ENCODE data around the gene NR2F1-AS1. TPM values are rescaled to one million over a fixed set of nuclear protein-coding genes. Genes with fewer than 3 reads are reported as not detected.

The NR2F1-AS1 gene
- total RNA-seq, 1 donor: 11.8 TPM

DNA sequence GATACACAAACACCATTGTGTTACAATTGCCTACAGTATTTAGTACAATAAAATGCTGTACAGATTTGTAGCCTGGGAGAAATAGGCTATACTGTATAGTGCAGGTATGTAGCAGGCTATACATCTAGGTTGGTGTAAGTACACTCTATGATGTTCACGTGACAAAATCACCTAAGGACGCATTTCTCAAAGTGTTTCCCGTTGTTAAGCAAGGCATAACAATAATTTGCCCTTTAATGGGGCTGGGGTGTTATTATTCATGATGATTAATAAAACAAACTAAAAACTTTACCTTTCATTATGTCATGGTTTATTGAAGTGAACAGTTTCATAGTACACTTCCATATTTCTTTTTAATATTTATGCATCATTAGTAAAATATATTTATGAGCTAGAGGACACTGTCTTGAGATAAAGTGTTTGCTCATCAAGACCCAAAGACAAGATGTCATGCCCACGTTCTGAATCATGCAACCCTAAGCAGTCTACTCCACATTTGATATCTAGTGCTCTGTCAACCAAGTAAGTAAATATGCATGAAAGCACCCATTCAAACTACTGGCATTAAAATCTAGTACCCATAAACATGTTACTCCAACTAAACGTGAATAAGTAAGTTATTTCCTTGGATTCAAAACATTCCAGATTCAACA lies 220.5 kb downstream of the NR2F1-AS1 start:
- no peak for TF ChIP-seq CTCF (IDR thresholded peaks at IDR 0.05; ENCODE audit: insufficient read depth, low read length)
- H3K4me3 ChIP-seq (ENCODE audit: low read depth, low read length): no peak overlapping the region
- DNase-seq (ENCODE audit: low read depth): no peak

- H3K4me3 ChIP-seq (ENCODE audit: low read depth, low read length): no peak overlapping the region
- no peak for DNase-seq (ENCODE audit: low read depth)
- no peak for TF ChIP-seq CTCF (IDR thresholded peaks at IDR 0.05; ENCODE audit: insufficient read depth, low read length)
Observed at GRCh38 chr5:93359960-93360305, 221.1 kb downstream of the NR2F1-AS1 start.

Other genes with a start within 250 kb of the NR2F1-AS1 start
- gene NR2F1, start 2.0 kb upstream of the NR2F1-AS1 start, total RNA-seq (ENCODE audit: low replicate concordance): 8.0 and 20.5 TPM in 2 replicates
- 1.2 and 3.1 TPM in 2 replicates for gene POU5F2, start 160.4 kb upstream of the NR2F1-AS1 start, total RNA-seq (ENCODE audit: low replicate concordance)

All from fibroblast of the aortic adventitia (primary cell).